PC-9 (cell line): ENCODE measurements around the gene MPP3. TPM values are rescaled to one million over a fixed set of nuclear protein-coding genes. Genes with fewer than 3 reads are reported as not detected.

Experiments
- BruUV-seq: library from RNA; stranded (reverse); fragments of 400-500 nt; replicated peaks from 2 replicates; lab custom pipeline; 2021; lab: Mats Ljungman, UMichigan
- CTCF ChIA-PET: fragments of 300-600 bp; sonication (Branson Sonifier 250); formaldehyde crosslinking; loops from one replicate; lab custom pipeline; 2022; ENCODE audit warnings: antibody characterized with exemption; lab: Charles Lee
- POLR2A ChIA-PET: fragments of 300-600 bp; sonication (Branson Sonifier 250); formaldehyde crosslinking; loops from one replicate; lab custom pipeline; 2022; ENCODE audit warnings: antibody characterized with exemption; ENCODE audit not compliant: unreplicated experiment; lab: Charles Lee
- DNase-seq, 2 experiments: peaks; one replicate each; pipeline versions ENCODE4 v3.0.0 to v3.0.0-alpha.2; 2015 to 2022; ENCODE audit warnings: mixed read lengths in 1 of 2
- H2AFZ ChIP-seq: fragments of 200-600 bp; sonication (generic); 2 replicates; pipeline ENCODE4 v1.8.1; 2017; ENCODE audit warnings: antibody characterized with exemption
- H3F3A ChIP-seq: fragments of 200-600 bp; sonication (generic); 2 replicates; pipeline ENCODE4 v1.8.1; 2017; ENCODE audit warnings: antibody characterized with exemption, mild to moderate bottlenecking, low read depth; ENCODE audit not compliant: insufficient read depth
- H3K27ac ChIP-seq: fragments of 200-600 bp; sonication (generic); 2 replicates; pipeline ENCODE4 v1.6.1; 2016; ENCODE audit warnings: mixed run types
- H3K27me3 ChIP-seq: fragments of 200-600 bp; sonication (generic); 2 replicates; pipeline ENCODE4 v1.6.1; 2016; ENCODE audit warnings: low read depth, mixed run types; ENCODE audit not compliant: insufficient read depth
- H3K36me3 ChIP-seq: fragments of 200-600 bp; sonication (generic); 2 replicates; pipeline ENCODE4 v1.6.1; 2016; ENCODE audit warnings: low read depth, mixed run types
- H3K4me1 ChIP-seq: fragments of 200-600 bp; sonication (generic); replicated peaks from 2 replicates; pipeline ENCODE4 v1.6.1; 2016; ENCODE audit warnings: mixed run types; ENCODE audit not compliant: insufficient read depth
- H3K4me2 ChIP-seq: fragments of 200-600 bp; sonication (generic); 2 replicates; pipeline ENCODE4 v1.6.1; 2017; ENCODE audit warnings: mixed run types
- H3K4me3 ChIP-seq: fragments of 200-600 bp; sonication (generic); 2 replicates; pipeline ENCODE4 v1.6.1; 2016; ENCODE audit warnings: mixed run types
- H3K79me2 ChIP-seq: fragments of 200-600 bp; sonication (generic); 2 replicates; pipeline ENCODE4 v1.6.1; 2017; ENCODE audit warnings: low read depth, mixed run types
- H3K9me2 ChIP-seq: fragments of 200-600 bp; sonication (generic); 2 replicates; pipeline ENCODE4 v1.8.1; 2017; ENCODE audit warnings: mild to moderate bottlenecking; ENCODE audit not compliant: insufficient read depth
- H3K9me3 ChIP-seq: fragments of 200-600 bp; sonication (generic); 2 replicates; pipeline ENCODE4 v1.8.1; 2016; ENCODE audit warnings: low read depth; ENCODE audit not compliant: insufficient read depth
- H4K20me1 ChIP-seq: fragments of 200-600 bp; sonication (generic); 2 replicates; pipeline ENCODE4 v1.8.1; 2017; ENCODE audit not compliant: insufficient read depth
- CTCF ChIP-seq: fragments of 200-600 bp; sonication (generic); conservative IDR thresholded peaks from 2 replicates; pipeline ENCODE4 v1.6.1; 2017; ENCODE audit warnings: mixed run types, antibody characterized with exemption, mild to moderate bottlenecking, moderate library complexity
- EZH2 ChIP-seq: fragments of 200-600 bp; sonication (generic); IDR thresholded peaks from 2 replicates; pipeline ENCODE4 v1.8.0; 2017; ENCODE audit warnings: antibody characterized with exemption, low read depth
- intact Hi-C: fragments of 100-400 bp; cut with micrococcal nuclease; formaldehyde crosslinking; loops from one replicate; pipeline ENCODE4 v1.10.0; 2022; ENCODE audit not compliant: unreplicated experiment
- total RNA-seq: library from RNA; stranded (reverse); gene quantifications from 2 replicates; pipeline ENCODE4 v1.2.3, GENCODE V29; 2021

Gene MPP3
- total RNA-seq, 1 experiment from 2014 or later = 17.4 TPM

GRCh38 chr17:43784068-43784467 lies 48.9 kb downstream of the MPP3 start:
- no peak overlapping the region for H3K27ac ChIP-seq
- intact Hi-C loops = no loop called here
- BruUV-seq = no TSS peak
- TF ChIP-seq EZH2 (no peak), CTCF (no peak)
- peaks cover 20% of the 10 kb centered on the region; the same call in 1 of the 2 replicates for H3K27me3 ChIP-seq
- H3K4me3 ChIP-seq = no peak overlapping the region
- no peak for DNase-seq
- H3K4me1 ChIP-seq = 0 out of 2 replicates have a peak, but pooled peaks cover 3% of the 10 kb centered on the region
- H3K79me2 ChIP-seq = no peaks in the 10 kb centered on the region
- H3K4me2 ChIP-seq = no peak overlapping the region
- CTCF ChIA-PET = interaction anchor here (0.6 kb wide), 1 partner anchor 57 kb away, joined by 3 read pairs; no protein-coding TSS in a partner anchor
- H3K9me2 ChIP-seq = no peaks in the 10 kb centered on the region
- H3F3A ChIP-seq = no peaks in the 10 kb centered on the region
- no peaks in the 10 kb centered on the region for H3K9me3 ChIP-seq
- no peaks in the 10 kb centered on the region for H3K36me3 ChIP-seq
- H4K20me1 ChIP-seq = no peaks in the 10 kb centered on the region
- H2AFZ ChIP-seq = no peak overlapping the region
- POLR2A ChIA-PET = no interaction called here

- Histone ChIP-seq H3K9me3 (no peaks in the 10 kb centered on the region), H3F3A (no peaks in the 10 kb centered on the region), H3K4me1 (0 out of 2 replicates have a peak, but pooled peaks cover 3% of the 10 kb centered on the region), H3K4me3 (no peak overlapping the region), H3K9me2 (no peaks in the 10 kb centered on the region), H2AFZ (no peak overlapping the region), H3K27me3 (peaks cover 20% of the 10 kb centered on the region; the same call in 1 of the 2 replicates), H3K79me2 (peaks cover under 1% of the 10 kb centered on the region), H3K27ac (no peak overlapping the region), H3K4me2 (no peak overlapping the region), H4K20me1 (no peaks in the 10 kb centered on the region), H3K36me3 (no peaks in the 10 kb centered on the region)
- DNase-seq = no peak
- ChIA-PET POLR2A (no interaction called here), CTCF (interaction anchor here (0.7 kb wide), 1 partner anchor 63 kb away, joined by 4 read pairs; no protein-coding TSS in a partner anchor)
- BruUV-seq = no TSS peak
- intact Hi-C loops = no loop called here
- TF ChIP-seq EZH2 (no peak), CTCF (no peak)
Observed at GRCh38 chr17:43782913-43783680, 49.8 kb downstream of the MPP3 start.

- Histone ChIP-seq H3K4me3 (peak within 1 kb of the TSS; percentile 81), H3F3A (peaks cover 7% of the 10 kb centered on the region; the same call in 1 of the 2 replicates), H3K4me2 (peak within 1 kb of the TSS; percentile 92), H3K36me3 (0 out of 2 replicates have a peak, but pooled peaks cover 6% of the 10 kb centered on the region), H3K27me3 (peaks cover 20% of the 10 kb centered on the region; the same call in 1 of the 2 replicates), H3K4me1 (peaks cover 14% of the 10 kb centered on the region), H3K9me2 (no peaks in the 10 kb centered on the region), H3K9me3 (no peaks in the 10 kb centered on the region), H3K27ac (no peak within 1 kb of the TSS), H2AFZ (peak within 1 kb of the TSS; percentile 94), H3K79me2 (peaks cover 26% of the 10 kb centered on the region), H4K20me1 (no peaks in the 10 kb centered on the region; the same call in 1 of the 2 replicates)
- CTCF ChIA-PET = no interaction called here
- no TSS peak for BruUV-seq
- intact Hi-C loops = no loop called here
- POLR2A ChIA-PET = no interaction called here
- TF ChIP-seq EZH2 (no peak), CTCF (no peak)
- no peak for DNase-seq
Observed at GRCh38 chr17:43780135-43780534, 52.8 kb downstream of the MPP3 start, which contains the start of gene CFAP97D1. Gene CFAP97D1, plus strand, starts transcription at chr17:43780435. Its CDS starts 28 bp downstream, at chr17:43780463.
